Duodenal mucosa (tissue), 2 donors: Measurements from ENCODE around the gene ESRP2.

Source experiments
- H3K27ac ChIP-seq: one replicate; pipeline ENCODE4 v1.7.0; 2013; ENCODE audit warnings: low read depth, low read length
- H3K27me3 ChIP-seq, 2 donors: one replicate each; pipeline ENCODE4 v1.7.0; 2013; ENCODE audit warnings: low read length in 2 of 2, control low read depth in 1 of 2; ENCODE audit not compliant: insufficient read depth in 2 of 2, control insufficient read depth in 1 of 2
- H3K36me3 ChIP-seq, 2 donors: one replicate each; pipeline ENCODE4 v1.7.0; 2013; ENCODE audit warnings: low read length in 2 of 2, control low read depth in 1 of 2; ENCODE audit not compliant: insufficient read depth in 2 of 2, control insufficient read depth in 1 of 2
- H3K4me1 ChIP-seq, 2 donors: one replicate each; pipeline ENCODE4 v1.7.0; 2013; ENCODE audit warnings: low read length in 2 of 2, control low read depth in 1 of 2; ENCODE audit not compliant: insufficient read depth in 2 of 2, control insufficient read depth in 1 of 2
- H3K4me3 ChIP-seq, 2 donors: one replicate each; pipeline ENCODE4 v1.7.0; 2013; ENCODE audit warnings: low read length in 2 of 2, low read depth in 1 of 2
- H3K9ac ChIP-seq, 2 donors: one replicate each; pipeline ENCODE4 v1.7.0; 2013; ENCODE audit warnings: low read length in 2 of 2, low read depth in 1 of 2
- H3K9me3 ChIP-seq, 2 donors: one replicate each; pipeline ENCODE4 v1.7.0; 2013; ENCODE audit warnings: low read length in 2 of 2, control low read depth in 1 of 2; ENCODE audit not compliant: control insufficient read depth in 1 of 2

ESRP2 gene

GRCh38 chr16:68223072-68223471 lies 12.9 kb downstream of the ESRP2 start:
- no peaks in the 10 kb centered on the region for H3K9me3 ChIP-seq
- no peaks in the 10 kb centered on the region for H3K27me3 ChIP-seq
- H3K4me3 ChIP-seq: no peak overlapping the region
- peaks cover 3 to 7% of the 10 kb centered on the region in 2 donors for H3K4me1 ChIP-seq
- H3K27ac ChIP-seq: no peak overlapping the region
- H3K9ac ChIP-seq: no peak overlapping the region
- no peaks in the 10 kb centered on the region for H3K36me3 ChIP-seq

GRCh38 chr16:68219725-68220351 lies 16.1 kb downstream of the ESRP2 start:
- Histone ChIP-seq H3K36me3 (peaks cover 0 to 3% of the 10 kb centered on the region in 2 donors), H3K9ac (no peak overlapping the region), H3K4me1 (no peaks in the 10 kb centered on the region), H3K9me3 (no peaks in the 10 kb centered on the region), H3K4me3 (no peak overlapping the region), H3K27ac (no peak overlapping the region), H3K27me3 (no peaks in the 10 kb centered on the region)

DNA sequence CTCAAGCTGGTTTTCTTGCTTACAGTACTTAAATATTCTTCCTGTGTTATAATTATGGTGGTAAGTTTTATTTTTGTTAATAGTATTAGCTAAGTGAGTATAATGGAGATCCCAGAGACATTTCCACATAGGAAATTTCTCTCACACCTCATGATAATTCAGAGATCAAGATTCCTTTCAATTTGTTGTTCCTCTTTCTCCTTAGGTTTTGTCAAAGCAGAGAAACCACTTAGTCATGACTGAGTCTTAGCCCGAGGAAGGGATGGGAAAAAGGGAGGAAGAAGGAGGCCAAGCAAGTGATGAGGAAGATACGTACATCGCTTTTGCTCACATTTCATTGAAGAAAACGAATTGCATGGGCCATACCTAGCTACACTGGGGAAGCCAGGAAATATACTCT lies 18.4 kb downstream of the ESRP2 start:
- Histone ChIP-seq H3K9me3 (no peaks in the 10 kb centered on the region), H3K27me3 (no peaks in the 10 kb centered on the region), H3K27ac (no peak overlapping the region), H3K36me3 (peaks cover 0 to 3% of the 10 kb centered on the region in 2 donors), H3K4me1 (no peaks in the 10 kb centered on the region), H3K9ac (no peak overlapping the region), H3K4me3 (no peak overlapping the region)

GRCh38 chr16:68216240-68216639 lies 19.7 kb downstream of the ESRP2 start:
- no peak overlapping the region for H3K9ac ChIP-seq
- H3K4me1 ChIP-seq: no peaks in the 10 kb centered on the region
- no peak overlapping the region for H3K4me3 ChIP-seq
- H3K36me3 ChIP-seq: peaks cover 0 to 3% of the 10 kb centered on the region in 2 donors
- no peaks in the 10 kb centered on the region for H3K27me3 ChIP-seq
- H3K9me3 ChIP-seq: no peaks in the 10 kb centered on the region
- H3K27ac ChIP-seq: no peak overlapping the region

GRCh38 chr16:68215302-68215701 lies 20.6 kb downstream of the ESRP2 start:
- Histone ChIP-seq H3K27ac (no peak overlapping the region), H3K9me3 (no peaks in the 10 kb centered on the region), H3K4me1 (no peaks in the 10 kb centered on the region), H3K27me3 (no peaks in the 10 kb centered on the region), H3K9ac (no peak overlapping the region), H3K4me3 (no peak overlapping the region), H3K36me3 (peaks cover 0 to 3% of the 10 kb centered on the region in 2 donors)

- H3K4me1 ChIP-seq: no peaks in the 10 kb centered on the region
- H3K27ac ChIP-seq: no peak overlapping the region
- no peak overlapping the region for H3K4me3 ChIP-seq
- H3K9ac ChIP-seq: no peak overlapping the region
- H3K36me3 ChIP-seq: peaks cover 0 to 3% of the 10 kb centered on the region in 2 donors
- H3K9me3 ChIP-seq: no peaks in the 10 kb centered on the region
- no peaks in the 10 kb centered on the region for H3K27me3 ChIP-seq
These were observed 21.2 kb downstream of the ESRP2 start for GRCh38 chr16:68214726-68215125.

GRCh38 chr16:68206245-68206644 lies 29.7 kb downstream of the ESRP2 start:
- H3K9ac ChIP-seq: no peak overlapping the region
- peaks cover 3% of the 10 kb centered on the region in 2 donors for H3K36me3 ChIP-seq
- H3K9me3 ChIP-seq: no peaks in the 10 kb centered on the region
- H3K4me3 ChIP-seq: no peak overlapping the region
- no peaks in the 10 kb centered on the region for H3K27me3 ChIP-seq
- no peaks in the 10 kb centered on the region for H3K4me1 ChIP-seq
- no peak overlapping the region for H3K27ac ChIP-seq

DNA sequence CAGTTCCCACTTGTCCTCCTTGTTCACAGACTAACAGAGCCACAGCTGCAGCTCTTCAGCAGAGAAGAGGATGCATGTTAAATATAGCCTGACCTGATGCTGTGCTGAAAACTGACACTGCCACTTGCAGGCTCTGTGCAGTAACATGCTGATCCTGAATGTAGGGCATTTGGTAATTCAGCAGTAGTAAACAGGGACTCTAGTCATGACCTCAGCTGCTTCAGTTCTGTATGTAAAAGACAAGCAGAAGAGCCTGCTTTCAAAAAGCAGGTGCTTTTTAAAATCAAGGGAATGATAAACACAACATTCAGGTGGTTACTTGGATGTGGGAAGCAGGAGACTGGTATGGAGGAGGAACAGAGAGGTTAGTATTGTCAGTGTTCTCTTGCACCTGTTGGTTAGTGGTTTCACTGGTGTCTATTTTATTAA lies 33.8 kb downstream of the ESRP2 start:
- Histone ChIP-seq H3K9me3 (no peaks in the 10 kb centered on the region), H3K9ac (no peak overlapping the region), H3K27ac (no peak overlapping the region), H3K27me3 (no peaks in the 10 kb centered on the region), H3K36me3 (peaks cover 3% of the 10 kb centered on the region in 2 donors), H3K4me1 (peaks cover 0 to 8% of the 10 kb centered on the region in 2 donors), H3K4me3 (no peak overlapping the region)

DNA sequence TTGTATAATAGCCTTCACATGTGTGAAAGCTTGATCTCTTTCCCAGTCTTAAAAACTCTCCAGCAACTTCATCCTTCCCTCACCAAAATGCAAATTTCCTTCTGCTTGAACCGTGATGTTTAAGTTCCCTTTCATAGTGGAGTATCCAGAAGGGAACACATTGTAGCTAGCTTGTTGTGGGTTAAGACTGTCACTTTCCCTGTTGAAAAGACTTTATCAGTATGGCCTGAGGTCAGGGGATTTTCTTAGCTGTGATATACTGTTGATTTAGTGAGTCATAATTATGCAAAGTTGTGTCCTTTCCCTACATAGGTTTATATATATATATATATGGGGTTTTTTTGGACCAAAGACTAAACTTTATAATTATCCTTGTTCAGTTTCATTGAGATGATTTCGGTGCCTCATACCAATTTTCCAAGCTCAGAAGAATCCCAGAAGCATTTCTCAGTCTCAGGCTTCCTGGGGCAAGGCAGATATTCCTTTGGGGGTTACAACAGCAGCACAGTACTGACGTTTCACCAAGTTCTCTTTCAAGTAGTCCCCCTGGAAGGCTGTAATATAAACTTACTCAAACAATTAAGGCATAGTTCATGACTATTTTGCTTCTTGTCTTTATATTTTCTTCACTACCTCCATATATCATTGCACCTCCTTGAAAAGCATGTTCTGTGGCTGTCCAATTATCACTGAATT lies 35.7 kb downstream of the ESRP2 start:
- H3K9ac ChIP-seq: no peak overlapping the region

DNA sequence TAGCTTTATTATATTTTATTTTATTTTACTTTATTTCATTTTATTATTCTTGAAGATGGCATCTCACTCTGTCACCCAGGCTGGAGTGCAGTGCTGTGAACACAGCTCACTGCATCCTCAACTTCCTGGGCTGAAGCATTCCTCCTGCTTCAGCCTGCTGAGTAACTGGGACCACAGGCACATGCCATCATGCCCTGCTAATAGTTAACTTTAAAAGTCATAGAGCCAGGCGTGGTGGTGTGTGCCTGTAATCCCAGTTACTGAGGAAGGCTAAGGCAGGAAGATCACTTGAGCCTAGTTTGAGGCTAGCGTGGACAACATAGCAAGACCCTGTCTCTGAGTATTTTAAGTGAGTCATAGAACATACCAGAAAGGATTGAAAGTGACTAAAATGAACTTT lies 38.7 kb downstream of the ESRP2 start:
- Histone ChIP-seq H3K4me1 (peaks cover 0 to 8% of the 10 kb centered on the region in 2 donors), H3K36me3 (peaks cover 7 to 13% of the 10 kb centered on the region in 2 donors), H3K9ac (no peak overlapping the region), H3K4me3 (no peak overlapping the region), H3K9me3 (no peaks in the 10 kb centered on the region), H3K27me3 (no peaks in the 10 kb centered on the region), H3K27ac (no peak overlapping the region)

More for the DNA sequence above, 35.7 kb downstream of the ESRP2 start:
- Histone ChIP-seq H3K27ac (no peak overlapping the region), H3K4me3 (no peak overlapping the region), H3K4me1 (peaks cover 0 to 8% of the 10 kb centered on the region in 2 donors), H3K9me3 (no peaks in the 10 kb centered on the region), H3K36me3 (peaks cover 3% of the 10 kb centered on the region in 2 donors), H3K27me3 (no peaks in the 10 kb centered on the region)
